Thyroid gland (tissue), 4 donors: ENCODE measurements around the gene EIF1. TPM values are rescaled to one million over a fixed set of nuclear protein-coding genes. Genes with fewer than 3 reads are reported as not detected.

Experiments used
- DNase-seq, 2 donors: peaks; one replicate each; pipeline ENCODE4 v3.0.0-alpha.2; 2019
- H3K27ac ChIP-seq, 3 donors: fragments of 200-600 bp; sonication (generic); 1 replicate in 2 of 3; 2 replicates in 1 of 3; pipeline ENCODE4 v1.5.1; 2016 to 2019; ENCODE audit warnings: mild to moderate bottlenecking in 1 of 3, moderate library complexity in 1 of 3
- H3K27me3 ChIP-seq: fragments of 200-600 bp; sonication (generic); one replicate; pipeline ENCODE4 v1.5.1; 2019
- H3K36me3 ChIP-seq, 2 donors: fragments of 200-600 bp; sonication (generic); one replicate each; pipeline ENCODE4 v1.5.1; 2016 to 2019
- H3K4me1 ChIP-seq, 2 donors: fragments of 200-600 bp; sonication (generic); one replicate each; pipeline ENCODE4 v1.5.1; 2017 to 2019
- H3K4me3 ChIP-seq, 3 donors: fragments of 200-600 bp; sonication (generic); replicated peaks in 1 of 3; 1 replicate in 2 of 3; 2 replicates in 1 of 3; pipeline ENCODE4 v1.5.1; 2016; ENCODE audit warnings: mild to moderate bottlenecking in 1 of 3
- H3K9me3 ChIP-seq: fragments of 200-600 bp; sonication (generic); one replicate; pipeline ENCODE4 v1.5.1; 2017
- CTCF ChIP-seq, 6 experiments: fragments of 200-600 bp in 3 of 6; fragments of 450-650 bp in 3 of 6; sonication (generic) in 3 of 6; IDR thresholded peaks; one replicate each; pipeline ENCODE4 v1.5.1; 2016 to 2019; ENCODE audit warnings: antibody characterized with exemption in 6 of 6, mild to moderate bottlenecking in 2 of 6, inconsistent platforms in 1 of 6, moderate library complexity in 1 of 6
- POLR2A ChIP-seq, 2 donors: fragments of 450-650 bp; IDR thresholded peaks; one replicate each; pipeline ENCODE4 v1.6.1; 2017; ENCODE audit warnings: antibody characterized with exemption in 2 of 2, mild to moderate bottlenecking in 2 of 2, moderate library complexity in 1 of 2
- WGBS, 2 donors: methylation state at CpG; one replicate each; pipeline ENCODE4 v1.1.5; 2017; 5-methylcytosine and 5-hydroxymethylcytosine counted together
- intact Hi-C: fragments of 100-400 bp; cut with DNase I; formaldehyde crosslinking; loops from one replicate; pipeline ENCODE4 v1.15.1; 2023
- small RNA-seq: library from RNA; depleted of rRNA; stranded (forward); fragments of <200 nt; gene quantifications from one replicate; pipeline ENCODE3, GENCODE V24; 2016
- total RNA-seq, 4 donors: library from RNA; depleted of rRNA; stranded (reverse); fragments of >200 nt; gene quantifications; one replicate each; pipeline ENCODE4 v1.2.3, GENCODE V29; 2016

EIF1 gene
- total RNA-seq, 4 donors from 2014 or later: 119 to 171 (median 145) TPM

GRCh38 chr17:41738077-41738800 is 49.6 kb downstream of the EIF1 start:
- no peaks in the 10 kb centered on the region for H3K36me3 ChIP-seq
- intact Hi-C loops: loop anchor here (10.0 kb wide), 2 partner anchors 147 to 227 kb away; partner anchors contain the start of gene CNP
- H3K27ac ChIP-seq: peak overlapping the region in 2 of 3 donors; percentile 13 to 60
- 31 to 32% methylated on average over 10 of the region's 10 CpGs for WGBS, 2 donors
- peaks cover 27 to 55% of the 10 kb centered on the region in 2 donors for H3K4me1 ChIP-seq
- H3K9me3 ChIP-seq: no peaks in the 10 kb centered on the region
- TF ChIP-seq POLR2A (IDR thresholded peaks at IDR 0.05) (no peak), CTCF (IDR thresholded peaks at IDR 0.05) (peak; percentile 96 to 98 (median 97))
- peak; percentile 75 to 80 for DNase-seq
- no peaks in the 10 kb centered on the region for H3K27me3 ChIP-seq
- H3K4me3 ChIP-seq: no peak overlapping the region

DNA sequence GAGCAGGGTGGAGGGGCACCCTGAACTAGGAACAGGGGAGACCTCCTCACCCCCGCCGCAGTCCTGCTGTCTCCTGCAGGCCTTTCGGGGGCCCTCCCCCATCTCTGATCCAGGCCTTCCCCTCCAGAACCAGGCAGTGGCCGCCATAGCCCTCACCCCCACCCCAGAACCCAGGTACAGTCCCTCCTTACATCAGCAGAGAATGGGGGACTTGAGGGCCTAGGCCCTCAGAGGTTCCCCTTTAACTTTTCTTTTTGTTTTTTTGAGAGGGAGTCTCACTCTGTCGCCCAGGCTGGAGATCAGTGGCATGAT is 50.1 kb downstream of the EIF1 start:
- Histone ChIP-seq H3K4me3 (no peak overlapping the region), H3K9me3 (no peaks in the 10 kb centered on the region), H3K27ac (peak overlapping the region in 2 of 3 donors; percentile 13 to 60), H3K4me1 (peaks cover 25 to 52% of the 10 kb centered on the region in 2 donors), H3K27me3 (no peaks in the 10 kb centered on the region), H3K36me3 (no peaks in the 10 kb centered on the region)
- WGBS, 2 donors: 94% methylated on average over 5 of the region's 5 CpGs
- TF ChIP-seq POLR2A (IDR thresholded peaks at IDR 0.05) (no peak), CTCF (IDR thresholded peaks at IDR 0.05) (no peak)
- intact Hi-C loops: loop anchor here (10.0 kb wide), 2 partner anchors 146 to 226 kb away; partner anchors contain the start of gene CNP
- no peak for DNase-seq

- Histone ChIP-seq H3K4me3 (no peak overlapping the region), H3K9me3 (no peaks in the 10 kb centered on the region), H3K4me1 (peaks cover 18 to 43% of the 10 kb centered on the region in 2 donors), H3K27ac (peak overlapping the region in 2 of 3 donors; percentile 6 to 49), H3K36me3 (no peaks in the 10 kb centered on the region), H3K27me3 (no peaks in the 10 kb centered on the region)
- intact Hi-C loops: loop anchor here (10.0 kb wide), 2 partner anchors 145 to 225 kb away; partner anchors contain the start of gene CNP
- peak; percentile 29 to 55 for DNase-seq
- 55 to 64% methylated on average over 6 to 9 of the region's 9 CpGs for WGBS, 2 donors
- TF ChIP-seq POLR2A (IDR thresholded peaks at IDR 0.05) (no peak), CTCF (IDR thresholded peaks at IDR 0.05) (no peak)
Observed at GRCh38 chr17:41739661-41740352, 51.1 kb downstream of the EIF1 start.

DNA sequence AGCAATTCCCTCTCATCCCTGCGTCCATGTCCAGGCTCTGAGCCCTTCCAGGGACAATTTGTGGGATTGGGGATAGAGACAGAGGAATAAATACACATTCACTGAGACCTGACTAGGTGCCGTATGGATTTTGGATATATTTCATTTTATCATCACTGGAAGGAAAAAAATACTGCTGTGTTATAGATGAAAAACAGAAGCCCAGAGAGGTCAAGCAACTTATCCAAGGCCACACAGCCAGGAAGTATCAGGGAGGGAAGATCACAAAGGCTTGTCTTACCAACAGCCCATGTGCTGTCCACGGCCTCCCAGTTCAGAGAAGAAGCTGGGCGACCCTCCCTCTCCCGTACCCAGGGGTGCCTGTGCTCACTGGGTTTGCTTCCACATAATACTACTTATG is 51.8 kb downstream of the EIF1 start:
- 89 to 92% methylated on average over 4 to 5 of the region's 5 CpGs for WGBS, 2 donors
- H3K27ac ChIP-seq: no peak overlapping the region
- no peaks in the 10 kb centered on the region for H3K9me3 ChIP-seq
- TF ChIP-seq POLR2A (IDR thresholded peaks at IDR 0.05): no peak
- no peaks in the 10 kb centered on the region for H3K27me3 ChIP-seq
- H3K36me3 ChIP-seq: no peaks in the 10 kb centered on the region
- DNase-seq: no peak
- intact Hi-C loops: no loop called here
- no peak overlapping the region for H3K4me3 ChIP-seq
- H3K4me1 ChIP-seq: peaks cover 12 to 36% of the 10 kb centered on the region in 2 donors

GRCh38 chr17:41741709-41742108 is 53.0 kb downstream of the EIF1 start:
- Histone ChIP-seq H3K4me3 (no peak overlapping the region), H3K36me3 (no peaks in the 10 kb centered on the region), H3K27me3 (no peaks in the 10 kb centered on the region), H3K9me3 (no peaks in the 10 kb centered on the region), H3K4me1 (peaks cover 8 to 31% of the 10 kb centered on the region in 2 donors), H3K27ac (no peak overlapping the region)
- TF ChIP-seq CTCF (IDR thresholded peaks at IDR 0.05): no peak
- no peak for TF ChIP-seq POLR2A (IDR thresholded peaks at IDR 0.05)
- intact Hi-C loops: no loop called here
- no peak for DNase-seq
- WGBS, 2 donors: 81 to 84% methylated on average over 9 of the region's 9 CpGs

Small RNAs within 50 kb of the gene (small RNA-seq; reads per million reads assigned to genes)
- not detected for gene RN7SL399P
- gene RNA5SP442: not detected

Other genes with a start within 250 kb of the EIF1 start
- gene KRT38, start 247.9 kb upstream of the EIF1 start, total RNA-seq: not detected
- gene KRT32, start 221.5 kb upstream of the EIF1 start, total RNA-seq: not detected
- not detected for gene KRT35, start 207.7 kb upstream of the EIF1 start, total RNA-seq
- not detected for gene KRT36, start 199.0 kb upstream of the EIF1 start, total RNA-seq
- under 1 TPM in 1 of 4 donors, not detected in 3; 0.83 TPM for gene KRT13, start 183.3 kb upstream of the EIF1 start, total RNA-seq
- gene KRT15, start 170.0 kb upstream of the EIF1 start, total RNA-seq: under 1 TPM in 1 of 4 donors, not detected in 3; 0.93 TPM
- 10 to 100 TPM; 18.3 to 41.4 (median 28.6) TPM for gene KRT19, start 160.6 kb upstream of the EIF1 start, total RNA-seq
- not detected for gene KRT9, start 116.8 kb upstream of the EIF1 start, total RNA-seq
- 10 to 100 TPM in 1 of 4 donors, under 1 TPM in 1, not detected in 2; 0.22 to 12.4 TPM for gene KRT14, start 102.0 kb upstream of the EIF1 start, total RNA-seq
- 1 to 10 TPM in 2 of 4 donors, not detected in 2; 1.3 to 2.0 TPM for gene KRT16, start 76.1 kb upstream of the EIF1 start, total RNA-seq
- gene KRT17, start 64.3 kb upstream of the EIF1 start, total RNA-seq: under 1 TPM in 1 of 4 donors, not detected in 3; 0.56 TPM
- gene GAST, start 23.4 kb downstream of the EIF1 start, total RNA-seq: not detected
- 10 to 100 TPM in 1 of 4 donors, 1 to 10 TPM in 2, under 1 TPM in 1; 0.94 to 12.7 (median 1.9) TPM for gene HAP1, start 45.8 kb downstream of the EIF1 start, total RNA-seq
- gene JUP, start 97.8 kb downstream of the EIF1 start, total RNA-seq: 100 to 1,000 TPM; 127 to 356 (median 250) TPM
- gene P3H4, start 123.1 kb downstream of the EIF1 start, total RNA-seq: 10 to 100 TPM; 24.5 to 59.2 (median 34.9) TPM
- gene FKBP10, start 124.1 kb downstream of the EIF1 start, total RNA-seq: 10 to 100 TPM; 42.2 to 75.3 (median 60.4) TPM
- 100 to 1,000 TPM in 2 of 4 donors, 10 to 100 TPM in 2; 97.3 to 132 (median 110) TPM for gene NT5C3B, start 147.3 kb downstream of the EIF1 start, total RNA-seq
- 1 to 10 TPM in 1 of 4 donors, under 1 TPM in 1, not detected in 2; 0.33 to 1.6 TPM for gene KLHL10, start 148.9 kb downstream of the EIF1 start, total RNA-seq
- gene KLHL11, start 176.5 kb downstream of the EIF1 start, total RNA-seq: 10 to 100 TPM; 46.0 to 60.7 (median 46.9) TPM
- 10 to 100 TPM; 62.6 to 85.2 (median 78.8) TPM for gene ACLY, start 230.1 kb downstream of the EIF1 start, total RNA-seq
- gene ODAD4, start 241.7 kb downstream of the EIF1 start, total RNA-seq: 1 to 10 TPM; 3.0 to 8.2 (median 3.8) TPM